Suppressor macrophage treated with lipopolysaccharide for 4 hours (primary cell): ENCODE data around the gene AZU1.
"Not testable (repeated sequence)": the region's sequence is repeated elsewhere in the genome, so short reads cannot be mapped to it uniquely, and the experiment has no call there.

Experiments
- DNase-seq: peaks from one replicate; pipeline ENCODE4 v3.0.0-alpha.2; 2020

The AZU1 gene

GRCh38 chr19:810883-811489 is 16.7 kb upstream of the AZU1 start:
- DNase-seq = no peak

GRCh38 chr19:811506-812048 is 16.1 kb upstream of the AZU1 start:
- no peak for DNase-seq

GRCh38 chr19:812049-812746 is 15.4 kb upstream of the AZU1 start:
- DNase-seq = no peak

GRCh38 chr19:812747-813218 is 14.9 kb upstream of the AZU1 start:
- DNase-seq = no peak

GRCh38 chr19:813219-814151 is 14.2 kb upstream of the AZU1 start:
- DNase-seq = no peak

- no peak for DNase-seq
These were observed 13.2 kb upstream of the AZU1 start for GRCh38 chr19:814152-815078.

- no peak for DNase-seq
These were observed 12.4 kb upstream of the AZU1 start for GRCh38 chr19:815079-815774.

- DNase-seq = no peak
These were observed 11.7 kb upstream of the AZU1 start for GRCh38 chr19:815775-816499.

- no peak for DNase-seq
These were observed 11.2 kb upstream of the AZU1 start for GRCh38 chr19:816500-816857.

- not testable (repeated sequence) for DNase-seq
These were observed 7.4 kb upstream of the AZU1 start for GRCh38 chr19:820212-820611.

GRCh38 chr19:821231-821824 is 6.3 kb upstream of the AZU1 start:
- no peak for DNase-seq

- DNase-seq = no peak
These were observed 5.7 kb upstream of the AZU1 start, which contains the start of gene PLPPR3 for GRCh38 chr19:821825-822503. TSS of gene PLPPR3 (minus strand) at chr19:821955. CDS start at chr19:821559, 396 bp downstream.

GRCh38 chr19:823565-824121 is 4.0 kb upstream of the AZU1 start:
- DNase-seq = peak; percentile 23

- DNase-seq = peak; percentile 80
These were observed 2.8 kb upstream of the AZU1 start for GRCh38 chr19:824885-825284.

GRCh38 chr19:825897-826644 is 1.6 kb upstream of the AZU1 start:
- DNase-seq = peak; percentile 36

- DNase-seq = no peak
These were observed 325 bp upstream of the AZU1 start for GRCh38 chr19:827314-827709.

GRCh38 chr19:829129-829758 is 1.6 kb downstream of the AZU1 start:
- no peak for DNase-seq
